ENCODE measurements around the gene STAC3.

The STAC3 gene

GRCh38 chr12:57239587-57240065, 11.4 kb downstream of the STAC3 start (continued):
- TF ChIP-seq ZNF510 (tag by site-specific recombination; IDR thresholded peaks at IDR 0.05; ENCODE audit: insufficient replicate concordance) (no peak), REPIN1 (tag by site-specific recombination; IDR thresholded peaks at IDR 0.05; ENCODE audit: low read depth) (no peak), ZNF548 (tag by site-specific recombination; IDR thresholded peaks at IDR 0.05) (0 out of 2 replicates have a peak, but pooled peaks have one; percentile 2), ZBTB17 (tag by site-specific recombination; IDR thresholded peaks at IDR 0.05) (peak; percentile 81), ZNF350 (tag by site-specific recombination; IDR thresholded peaks at IDR 0.05) (no peak), ZNF529 (tag by site-specific recombination; IDR thresholded peaks at IDR 0.05; ENCODE audit: insufficient replicate concordance) (no peak), ZNF239 (tag by site-specific recombination; IDR thresholded peaks at IDR 0.05) (no peak), ZNF837 (tag by site-specific recombination; IDR thresholded peaks at IDR 0.05) (no peak), ZNF132 (tag by site-specific recombination; IDR thresholded peaks at IDR 0.05; ENCODE audit: borderline replicate concordance) (no peak), GFI1B (tag by site-specific recombination; IDR thresholded peaks at IDR 0.05) (no peak), ZNF140 (tag by site-specific recombination; IDR thresholded peaks at IDR 0.05) (no peak), ZNF600 (tag by site-specific recombination; IDR thresholded peaks at IDR 0.05) (no peak), SCRT2 (tag by site-specific recombination; IDR thresholded peaks at IDR 0.05) (no peak), ZNF433 (tag by site-specific recombination; IDR thresholded peaks at IDR 0.05; ENCODE audit: low read depth) (no peak), ZSCAN30 (tag by site-specific recombination; IDR thresholded peaks at IDR 0.05) (no peak), MYNN (tag by site-specific recombination; IDR thresholded peaks at IDR 0.05; ENCODE audit: borderline replicate concordance) (no peak), ZNF175 (tag by site-specific recombination; IDR thresholded peaks at IDR 0.05) (no peak), ZIC2 (tag by site-specific recombination; IDR thresholded peaks at IDR 0.05) (peak; percentile 90; the same call in 1 of the 2 replicates), ZNF394 (tag by site-specific recombination; IDR thresholded peaks at IDR 0.05; ENCODE audit: borderline replicate concordance) (no peak; the same call in 1 of the 2 replicates), ZFP69B (tag by site-specific recombination; IDR thresholded peaks at IDR 0.05) (no peak), ZNF354C (tag by site-specific recombination; IDR thresholded peaks at IDR 0.05; ENCODE audit: borderline replicate concordance, low read depth) (no peak), KLF7 (tag by site-specific recombination; IDR thresholded peaks at IDR 0.05; ENCODE audit: borderline replicate concordance) (no peak), ZNF777 (tag by site-specific recombination; IDR thresholded peaks at IDR 0.05; ENCODE audit: borderline replicate concordance) (no peak), INSM2 (tag by site-specific recombination; IDR thresholded peaks at IDR 0.05) (no peak), WT1 (tag by site-specific recombination; IDR thresholded peaks at IDR 0.05) (0 out of 2 replicates have a peak, but pooled peaks have one; percentile 6), ZSCAN18 (tag by site-specific recombination; IDR thresholded peaks at IDR 0.05) (no peak; the same call in 1 of the 2 replicates), ZNF221 (tag by site-specific recombination; IDR thresholded peaks at IDR 0.05; ENCODE audit: borderline replicate concordance) (no peak), ZNF335 (tag by site-specific recombination; conservative IDR thresholded peaks at IDR 0.05) (peak; percentile 99), ZNF555 (tag by site-specific recombination; conservative IDR thresholded peaks at IDR 0.05) (no peak), ZNF398 (tag by site-specific recombination; IDR thresholded peaks at IDR 0.05) (no peak; the same call in 1 of the 2 replicates), ZSCAN4 (tag by site-specific recombination; IDR thresholded peaks at IDR 0.05) (no peak), ZNF146 (tag by site-specific recombination; IDR thresholded peaks at IDR 0.05) (no peak), YY1 (tag by site-specific recombination; IDR thresholded peaks at IDR 0.05) (no peak), ZEB2 (tag by site-specific recombination; IDR thresholded peaks at IDR 0.05) (no peak)
- TF ChIP-seq, protein P1, sequence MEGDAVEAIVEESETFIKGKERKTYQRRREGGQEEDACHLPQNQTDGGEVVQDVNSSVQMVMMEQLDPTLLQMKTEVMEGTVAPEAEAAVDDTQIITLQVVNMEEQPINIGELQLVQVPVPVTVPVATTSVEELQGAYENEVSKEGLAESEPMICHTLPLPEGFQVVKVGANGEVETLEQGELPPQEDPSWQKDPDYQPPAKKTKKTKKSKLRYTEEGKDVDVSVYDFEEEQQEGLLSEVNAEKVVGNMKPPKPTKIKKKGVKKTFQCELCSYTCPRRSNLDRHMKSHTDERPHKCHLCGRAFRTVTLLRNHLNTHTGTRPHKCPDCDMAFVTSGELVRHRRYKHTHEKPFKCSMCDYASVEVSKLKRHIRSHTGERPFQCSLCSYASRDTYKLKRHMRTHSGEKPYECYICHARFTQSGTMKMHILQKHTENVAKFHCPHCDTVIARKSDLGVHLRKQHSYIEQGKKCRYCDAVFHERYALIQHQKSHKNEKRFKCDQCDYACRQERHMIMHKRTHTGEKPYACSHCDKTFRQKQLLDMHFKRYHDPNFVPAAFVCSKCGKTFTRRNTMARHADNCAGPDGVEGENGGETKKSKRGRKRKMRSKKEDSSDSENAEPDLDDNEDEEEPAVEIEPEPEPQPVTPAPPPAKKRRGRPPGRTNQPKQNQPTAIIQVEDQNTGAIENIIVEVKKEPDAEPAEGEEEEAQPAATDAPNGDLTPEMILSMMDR (tag by site-specific recombination; IDR thresholded peaks at IDR 0.05): no peak

All from HEK293 (cell line).